ENCODE data around the gene CSF3. TPM values are rescaled to one million over a fixed set of nuclear protein-coding genes. Genes with fewer than 3 reads are reported as not detected.

CSF3 gene
- total RNA-seq = 10 to 100 TPM in 1 of 4 donors, under 1 TPM in 3; 0.32 to 19.4 (median 0.58) TPM

- Histone ChIP-seq H3K36me3 (peaks cover 6 to 15% (median 12%) of the 10 kb centered on the region in 4 donors), H3K4me3 (no peak within 1 kb of the TSS), H3K27ac (replicated peaks in 1 of 4) (peak within 1 kb of the TSS; percentile 28 to 77 (median 48)), H3K9me3 (no peaks in the 10 kb centered on the region), H3K4me1 (peaks cover 41 to 67% (median 56%) of the 10 kb centered on the region in 4 donors), H3K27me3 (no peaks in the 10 kb centered on the region)
- no peak for DNase-seq (ENCODE audit: extremely low spot score)
- 70% methylated on average over 20 of the region's 20 CpGs for WGBS
- TF ChIP-seq EP300 (IDR thresholded peaks at IDR 0.05) (no peak), CTCF (IDR thresholded peaks at IDR 0.05) (no peak), POLR2AphosphoS5 (IDR thresholded peaks at IDR 0.05) (no peak), POLR2A (IDR thresholded peaks at IDR 0.05; ENCODE audit: low read depth) (no peak)
- intact Hi-C loops (cut with DNase I) = loop anchor here (5.0 kb wide), 2 partner anchors 152 to 177 kb away; no protein-coding TSS in a partner anchor
These were observed at the start of gene CSF3 for GRCh38 chr17:40015005-40015997. Gene CSF3, plus strand, starts transcription at chr17:40015440. Its CDS starts 35 bp downstream, at chr17:40015475.

- Histone ChIP-seq H3K36me3 (no peaks in the 10 kb centered on the region), H3K9me3 (no peaks in the 10 kb centered on the region), H3K4me1 (no peaks in the 10 kb centered on the region), H3K27me3 (peaks cover 0 to 55% (median 0%) of the 10 kb centered on the region in 4 donors), H3K27ac (replicated peaks in 1 of 4) (no peak overlapping the region), H3K4me3 (no peak overlapping the region)
- TF ChIP-seq EP300 (IDR thresholded peaks at IDR 0.05) (no peak), POLR2AphosphoS5 (IDR thresholded peaks at IDR 0.05) (no peak), CTCF (IDR thresholded peaks at IDR 0.05) (no peak), POLR2A (IDR thresholded peaks at IDR 0.05; ENCODE audit: low read depth) (no peak)
- 78% methylated on average over 5 of the region's 6 CpGs for WGBS
- intact Hi-C loops (cut with DNase I) = no loop called here
- DNase-seq (ENCODE audit: extremely low spot score) = no peak
These were observed 48.5 kb upstream of the CSF3 start for GRCh38 chr17:39966771-39967170.

GRCh38 chr17:39968761-39969160 lies 46.5 kb upstream of the CSF3 start:
- intact Hi-C loops (cut with DNase I) = no loop called here
- WGBS = 60% methylated on average over 2 of the region's 2 CpGs
- no peak for DNase-seq (ENCODE audit: extremely low spot score)

GRCh38 chr17:39969375-39969774 lies 45.9 kb upstream of the CSF3 start:
- TF ChIP-seq POLR2A (IDR thresholded peaks at IDR 0.05; ENCODE audit: low read depth) (no peak), EP300 (IDR thresholded peaks at IDR 0.05) (no peak), POLR2AphosphoS5 (IDR thresholded peaks at IDR 0.05) (no peak), CTCF (IDR thresholded peaks at IDR 0.05) (no peak)
- Histone ChIP-seq H3K4me3 (no peak overlapping the region), H3K27ac (replicated peaks in 1 of 4) (no peak overlapping the region), H3K36me3 (no peaks in the 10 kb centered on the region), H3K4me1 (no peaks in the 10 kb centered on the region), H3K27me3 (peaks cover 0 to 54% (median 4%) of the 10 kb centered on the region in 4 donors), H3K9me3 (no peaks in the 10 kb centered on the region)
- 79% methylated on average over 6 of the region's 6 CpGs for WGBS
- intact Hi-C loops (cut with DNase I) = no loop called here
- no peak for DNase-seq (ENCODE audit: extremely low spot score)

More at GRCh38 chr17:39968761-39969160, 46.5 kb upstream of the CSF3 start:
- Histone ChIP-seq H3K4me1 (no peaks in the 10 kb centered on the region), H3K4me3 (no peak overlapping the region), H3K27ac (replicated peaks in 1 of 4) (no peak overlapping the region), H3K36me3 (no peaks in the 10 kb centered on the region), H3K9me3 (no peaks in the 10 kb centered on the region), H3K27me3 (peaks cover 0 to 54% (median 2%) of the 10 kb centered on the region in 4 donors)
- TF ChIP-seq CTCF (IDR thresholded peaks at IDR 0.05) (no peak), POLR2A (IDR thresholded peaks at IDR 0.05; ENCODE audit: low read depth) (no peak), EP300 (IDR thresholded peaks at IDR 0.05) (no peak), POLR2AphosphoS5 (IDR thresholded peaks at IDR 0.05) (no peak)
